Neural cell (in vitro differentiated cells): ENCODE data around the gene ZNF789. TPM values are rescaled to one million over a fixed set of nuclear protein-coding genes. Genes with fewer than 3 reads are reported as not detected.

ENCODE experiments used
- H2AFZ ChIP-seq: fragments of 200-600, 300-800 bp; sonication (generic), shearing (Covaris generic); 2 replicates; pipeline ENCODE4 v1.6.0; 2014; ENCODE audit warnings: low read depth, mild to moderate bottlenecking, antibody characterized with exemption, low read length, moderate library complexity
- H3F3A ChIP-seq: fragments of 200-600 bp; shearing (Covaris generic); 2 replicates; pipeline ENCODE4 v1.6.1; 2016; ENCODE audit warnings: mild to moderate bottlenecking, moderate library complexity, mixed read lengths, antibody characterized with exemption, low read length; ENCODE audit not compliant: insufficient read depth, poor library complexity, severe bottlenecking
- H3K27ac ChIP-seq: fragments of 200-600, 300-800 bp; sonication (generic), shearing (Covaris generic); 2 replicates; pipeline ENCODE4 v1.5.1; 2014; ENCODE audit warnings: mild to moderate bottlenecking, low read length, moderate library complexity
- H3K27me3 ChIP-seq: fragments of 300-800, 200-600 bp; sonication (generic), shearing (Covaris generic); 2 replicates; pipeline ENCODE4 v1.6.0; 2014; ENCODE audit warnings: mild to moderate bottlenecking, low read depth, low read length, moderate library complexity; ENCODE audit not compliant: insufficient read depth
- H3K36me3 ChIP-seq: fragments of 300-800, 200-600 bp; sonication (generic), shearing (Covaris generic); 2 replicates; pipeline ENCODE4 v1.5.1; 2014; ENCODE audit warnings: mild to moderate bottlenecking, antibody characterized with exemption, low read length, moderate library complexity; ENCODE audit not compliant: insufficient read depth
- H3K4me2 ChIP-seq: fragments of 300-800, 200-600 bp; sonication (generic), shearing (Covaris generic); 2 replicates; pipeline ENCODE4 v1.6.0; 2014; ENCODE audit warnings: mild to moderate bottlenecking, low read length
- H3K4me3 ChIP-seq: fragments of 300-800, 200-600 bp; sonication (generic), shearing (Covaris generic); 2 replicates; pipeline ENCODE4 v1.5.1; 2014; ENCODE audit warnings: mild to moderate bottlenecking, low read length, moderate library complexity
- H3K79me2 ChIP-seq: fragments of 200-600 bp; shearing (Covaris generic); replicated peaks from 2 replicates; pipeline ENCODE4 v1.6.0; 2014; ENCODE audit warnings: mild to moderate bottlenecking, low read length, moderate library complexity; ENCODE audit not compliant: insufficient read depth
- H3K9ac ChIP-seq: fragments of 300-800, 200-600 bp; sonication (generic), shearing (Covaris generic); 2 replicates; pipeline ENCODE4 v1.6.1; 2016; ENCODE audit warnings: mild to moderate bottlenecking, low read length, mixed read lengths
- H3K9me2 ChIP-seq: fragments of 200-600 bp; shearing (Covaris generic); 2 replicates; pipeline ENCODE4 v1.6.1; 2016; ENCODE audit warnings: mild to moderate bottlenecking, low read length, mixed read lengths; ENCODE audit not compliant: insufficient read depth
- H3K9me3 ChIP-seq: fragments of 200-600, 300-800 bp; sonication (generic), shearing (Covaris generic); 2 replicates; pipeline ENCODE4 v1.6.1; 2016; ENCODE audit warnings: mild to moderate bottlenecking, mixed run types, low read length, moderate library complexity, mixed read lengths
- H4K20me1 ChIP-seq: fragments of 200-600 bp; shearing (Covaris generic); 2 replicates; pipeline ENCODE4 v1.6.1; 2016; ENCODE audit warnings: mild to moderate bottlenecking, mixed run types; ENCODE audit not compliant: insufficient read depth
- CTCF ChIP-seq: fragments of 450-650 bp; IDR thresholded peaks from 2 replicates; pipeline ENCODE4 v1.5.1; 2014; ENCODE audit warnings: antibody characterized with exemption, mild to moderate bottlenecking, moderate library complexity; ENCODE audit not compliant: poor library complexity, severe bottlenecking
- EP300 ChIP-seq: fragments of 450-650 bp; conservative IDR thresholded peaks from 2 replicates; pipeline ENCODE4 v1.6.1; 2014; ENCODE audit warnings: antibody characterized with exemption, mild to moderate bottlenecking, moderate library complexity; ENCODE audit not compliant: poor library complexity, severe bottlenecking
- EZH2 ChIP-seq: fragments of 200-600, 300-800 bp; shearing (Covaris generic), sonication (generic); IDR thresholded peaks from 2 replicates; pipeline ENCODE4 v1.6.1; 2014; ENCODE audit warnings: antibody characterized with exemption, low read length, borderline replicate concordance, mild to moderate bottlenecking; ENCODE audit not compliant: insufficient read depth, poor library complexity, severe bottlenecking
- MXI1 ChIP-seq: fragments of 450-650 bp; conservative IDR thresholded peaks from 2 replicates; pipeline ENCODE4 v1.6.1; 2014; ENCODE audit warnings: antibody characterized with exemption, mild to moderate bottlenecking; ENCODE audit not compliant: poor library complexity, severe bottlenecking
- POLR2AphosphoS5 ChIP-seq: IDR thresholded peaks from 2 replicates; pipeline ENCODE4 v1.6.1; 2012
- RAD21 ChIP-seq: fragments of 450-650 bp; conservative IDR thresholded peaks from 2 replicates; pipeline ENCODE4 v1.6.1; 2014; ENCODE audit warnings: antibody characterized with exemption, mild to moderate bottlenecking, moderate library complexity
- SMC3 ChIP-seq: fragments of 450-650 bp; conservative IDR thresholded peaks from 2 replicates; pipeline ENCODE4 v1.6.1; 2014; ENCODE audit warnings: antibody characterized with exemption, mild to moderate bottlenecking, moderate library complexity; ENCODE audit not compliant: poor library complexity
- TAF1 ChIP-seq: IDR thresholded peaks from 2 replicates; pipeline ENCODE4 v1.6.1; 2012; ENCODE audit warnings: low read depth
- polyA plus RNA-seq: library from polyadenylated mRNA; depleted of rRNA; stranded (reverse); fragments of >200 nt; gene quantifications from 2 replicates; pipeline ENCODE4 v1.2.3, GENCODE V29; 2014
- TF ChIP-seq, protein P1 (sequence below): IDR thresholded peaks from 2 replicates; pipeline ENCODE4 v1.6.1; 2012; ENCODE audit warnings: borderline replicate concordance

The ZNF789 gene
- polyA plus RNA-seq, 1 donor from 2014 or later = 49.9 TPM

GRCh38 chr7:99493823-99494222 is 21.1 kb downstream of the ZNF789 start:
- Histone ChIP-seq H3K9me3 (no peaks in the 10 kb centered on the region), H3K9ac (no peak overlapping the region), H2AFZ (no peak overlapping the region), H3K4me3 (no peak overlapping the region), H3K36me3 (peaks cover 10% of the 10 kb centered on the region), H3K27ac (no peak overlapping the region), H3K27me3 (no peaks in the 10 kb centered on the region), H3F3A (no peaks in the 10 kb centered on the region), H3K79me2 (peaks cover 21% of the 10 kb centered on the region), H3K9me2 (no peaks in the 10 kb centered on the region), H3K4me2 (no peak overlapping the region), H4K20me1 (no peaks in the 10 kb centered on the region)
- TF ChIP-seq RAD21 (no peak), MXI1 (no peak), SMC3 (no peak), EZH2 (no peak), EP300 (no peak), POLR2AphosphoS5 (no peak), CTCF (no peak), TAF1 (no peak)
- TF ChIP-seq, protein P1, sequence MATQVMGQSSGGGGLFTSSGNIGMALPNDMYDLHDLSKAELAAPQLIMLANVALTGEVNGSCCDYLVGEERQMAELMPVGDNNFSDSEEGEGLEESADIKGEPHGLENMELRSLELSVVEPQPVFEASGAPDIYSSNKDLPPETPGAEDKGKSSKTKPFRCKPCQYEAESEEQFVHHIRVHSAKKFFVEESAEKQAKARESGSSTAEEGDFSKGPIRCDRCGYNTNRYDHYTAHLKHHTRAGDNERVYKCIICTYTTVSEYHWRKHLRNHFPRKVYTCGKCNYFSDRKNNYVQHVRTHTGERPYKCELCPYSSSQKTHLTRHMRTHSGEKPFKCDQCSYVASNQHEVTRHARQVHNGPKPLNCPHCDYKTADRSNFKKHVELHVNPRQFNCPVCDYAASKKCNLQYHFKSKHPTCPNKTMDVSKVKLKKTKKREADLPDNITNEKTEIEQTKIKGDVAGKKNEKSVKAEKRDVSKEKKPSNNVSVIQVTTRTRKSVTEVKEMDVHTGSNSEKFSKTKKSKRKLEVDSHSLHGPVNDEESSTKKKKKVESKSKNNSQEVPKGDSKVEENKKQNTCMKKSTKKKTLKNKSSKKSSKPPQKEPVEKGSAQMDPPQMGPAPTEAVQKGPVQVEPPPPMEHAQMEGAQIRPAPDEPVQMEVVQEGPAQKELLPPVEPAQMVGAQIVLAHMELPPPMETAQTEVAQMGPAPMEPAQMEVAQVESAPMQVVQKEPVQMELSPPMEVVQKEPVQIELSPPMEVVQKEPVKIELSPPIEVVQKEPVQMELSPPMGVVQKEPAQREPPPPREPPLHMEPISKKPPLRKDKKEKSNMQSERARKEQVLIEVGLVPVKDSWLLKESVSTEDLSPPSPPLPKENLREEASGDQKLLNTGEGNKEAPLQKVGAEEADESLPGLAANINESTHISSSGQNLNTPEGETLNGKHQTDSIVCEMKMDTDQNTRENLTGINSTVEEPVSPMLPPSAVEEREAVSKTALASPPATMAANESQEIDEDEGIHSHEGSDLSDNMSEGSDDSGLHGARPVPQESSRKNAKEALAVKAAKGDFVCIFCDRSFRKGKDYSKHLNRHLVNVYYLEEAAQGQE = no peak

GRCh38 chr7:99497766-99498545 is 25.3 kb downstream of the ZNF789 start:
- Histone ChIP-seq H3K79me2 (peaks cover 32% of the 10 kb centered on the region), H3K36me3 (peaks cover 10% of the 10 kb centered on the region), H2AFZ (no peak overlapping the region), H3K4me3 (peak overlapping the region; percentile 93), H3K27ac (no peak overlapping the region), H3K9me3 (no peaks in the 10 kb centered on the region), H3K27me3 (no peaks in the 10 kb centered on the region), H3K4me2 (peak overlapping the region; percentile 65), H3K9ac (no peak overlapping the region), H3F3A (no peaks in the 10 kb centered on the region), H4K20me1 (no peaks in the 10 kb centered on the region), H3K9me2 (no peaks in the 10 kb centered on the region)
- TF ChIP-seq EP300 = no peak
- TF ChIP-seq POLR2AphosphoS5 = no peak
- TF ChIP-seq EZH2 = no peak
- TF ChIP-seq CTCF = no peak
- TF ChIP-seq SMC3 = no peak
- TF ChIP-seq RAD21 = no peak
- TF ChIP-seq MXI1 = no peak
- TF ChIP-seq, protein P1 = no peak
- no peak for TF ChIP-seq TAF1
